ENCODE data around the gene ENOX1.

DNA sequence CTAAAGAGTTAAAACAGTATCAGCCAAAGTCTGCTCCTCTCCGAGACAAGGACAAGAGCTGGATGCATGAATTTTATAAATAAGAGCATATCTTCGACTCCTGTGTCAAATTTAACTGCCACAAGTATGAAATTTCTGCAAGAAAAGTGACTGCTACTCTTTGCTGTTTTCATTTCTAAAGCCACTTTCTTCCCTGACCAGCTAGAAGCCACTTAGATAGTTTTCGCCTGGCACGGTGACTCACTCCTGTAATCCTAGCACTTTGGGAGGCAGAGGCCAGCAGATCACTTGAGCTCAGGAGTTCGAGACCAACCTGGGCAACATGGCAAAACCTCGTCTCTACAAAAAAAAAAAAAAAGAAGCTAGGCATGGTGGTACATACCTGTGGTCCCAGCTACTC lies 61.3 kb downstream of the ENOX1 start:
- TF ChIP-seq, protein P1, sequence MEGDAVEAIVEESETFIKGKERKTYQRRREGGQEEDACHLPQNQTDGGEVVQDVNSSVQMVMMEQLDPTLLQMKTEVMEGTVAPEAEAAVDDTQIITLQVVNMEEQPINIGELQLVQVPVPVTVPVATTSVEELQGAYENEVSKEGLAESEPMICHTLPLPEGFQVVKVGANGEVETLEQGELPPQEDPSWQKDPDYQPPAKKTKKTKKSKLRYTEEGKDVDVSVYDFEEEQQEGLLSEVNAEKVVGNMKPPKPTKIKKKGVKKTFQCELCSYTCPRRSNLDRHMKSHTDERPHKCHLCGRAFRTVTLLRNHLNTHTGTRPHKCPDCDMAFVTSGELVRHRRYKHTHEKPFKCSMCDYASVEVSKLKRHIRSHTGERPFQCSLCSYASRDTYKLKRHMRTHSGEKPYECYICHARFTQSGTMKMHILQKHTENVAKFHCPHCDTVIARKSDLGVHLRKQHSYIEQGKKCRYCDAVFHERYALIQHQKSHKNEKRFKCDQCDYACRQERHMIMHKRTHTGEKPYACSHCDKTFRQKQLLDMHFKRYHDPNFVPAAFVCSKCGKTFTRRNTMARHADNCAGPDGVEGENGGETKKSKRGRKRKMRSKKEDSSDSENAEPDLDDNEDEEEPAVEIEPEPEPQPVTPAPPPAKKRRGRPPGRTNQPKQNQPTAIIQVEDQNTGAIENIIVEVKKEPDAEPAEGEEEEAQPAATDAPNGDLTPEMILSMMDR (conservative IDR thresholded peaks at IDR 0.05) = no peak
- no peak for TF ChIP-seq ZFX (IDR thresholded peaks at IDR 0.05)

Data from C4-2B (cell line).